NCI-H1105 treated with DMSO at 0.1 percent for 48 hours (cell line): Measurements from ENCODE around the gene MRM3.
"Not testable (repeated sequence)": the region's sequence is repeated elsewhere in the genome, so short reads cannot be mapped to it uniquely, and the experiment has no call there.

Experiments
- DNase-seq: peaks from one replicate; lab custom pipeline; 2025; lab: John Stamatoyannopoulos, UW

MRM3 gene

GRCh38 chr17:826778-827177, 44.6 kb downstream of the MRM3 start:
- DNase-seq, result no peak

DNA sequence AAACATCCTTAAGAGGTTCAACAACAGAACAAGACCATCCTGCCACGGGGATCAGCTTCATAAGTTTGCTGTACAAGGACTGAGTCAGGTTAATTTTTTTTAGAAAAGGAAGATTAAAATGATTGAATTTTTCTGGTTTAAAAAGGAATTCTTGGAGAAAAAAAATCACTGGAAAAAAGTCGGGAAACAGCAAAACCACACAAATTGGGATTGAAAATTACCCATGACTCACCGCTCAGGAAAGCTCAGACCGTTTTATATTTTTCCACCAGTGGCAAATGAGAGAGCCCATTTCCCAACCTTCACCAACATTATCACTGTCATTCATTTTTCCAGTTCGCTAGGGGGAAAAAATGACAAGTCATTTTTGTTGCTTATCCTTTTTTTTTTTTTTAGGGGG, 46.6 kb downstream of the MRM3 start:
- DNase-seq, result no peak

- not testable (repeated sequence) for DNase-seq
Measured at GRCh38 chr17:829614-830013, 47.5 kb downstream of the MRM3 start.

- no peak for DNase-seq
Measured at GRCh38 chr17:830381-830780, 48.2 kb downstream of the MRM3 start.

DNA sequence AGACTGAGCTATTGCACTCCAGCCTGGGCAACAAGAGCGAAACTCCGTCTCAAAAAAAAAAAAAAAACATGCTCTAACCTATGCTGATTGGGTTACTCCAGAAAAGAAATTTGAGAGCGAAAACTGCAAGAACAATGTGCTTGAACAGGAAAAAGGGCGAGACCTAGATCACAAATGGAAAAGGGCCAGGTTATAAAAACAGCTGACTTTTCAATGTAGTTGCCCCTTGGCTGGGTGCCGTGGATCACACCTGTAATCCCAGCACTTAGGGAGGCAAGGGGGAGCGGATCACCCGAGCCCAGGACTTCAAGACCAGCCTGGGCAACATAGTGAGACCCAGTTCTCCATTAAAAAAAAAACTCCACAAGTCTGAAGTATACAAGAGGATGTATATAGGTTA, 48.8 kb downstream of the MRM3 start:
- DNase-seq, result no peak

GRCh38 chr17:834136-834535, 52.0 kb downstream of the MRM3 start:
- no peak for DNase-seq

DNA sequence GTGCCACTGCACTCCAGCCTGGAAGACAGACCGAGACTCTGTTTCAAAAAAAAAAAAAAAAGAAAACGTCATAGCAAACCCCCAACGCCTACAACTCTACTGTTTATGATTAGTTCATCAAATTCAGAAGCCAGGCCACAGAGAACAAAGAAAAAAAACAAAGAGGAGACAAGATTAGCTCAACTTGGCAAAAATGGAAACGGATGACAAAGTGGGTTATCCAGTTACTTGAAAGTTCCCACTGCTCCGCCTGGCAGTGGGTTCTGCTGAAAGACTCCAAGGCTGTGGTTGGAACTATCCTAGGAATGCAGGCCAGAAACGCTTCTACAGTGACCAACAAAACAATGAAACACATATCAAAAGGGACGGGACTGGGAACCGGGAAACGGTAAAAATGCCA, 53.1 kb downstream of the MRM3 start:
- DNase-seq, result no peak

GRCh38 chr17:835721-836120, 53.6 kb downstream of the MRM3 start:
- DNase-seq, result not testable (repeated sequence)

DNA sequence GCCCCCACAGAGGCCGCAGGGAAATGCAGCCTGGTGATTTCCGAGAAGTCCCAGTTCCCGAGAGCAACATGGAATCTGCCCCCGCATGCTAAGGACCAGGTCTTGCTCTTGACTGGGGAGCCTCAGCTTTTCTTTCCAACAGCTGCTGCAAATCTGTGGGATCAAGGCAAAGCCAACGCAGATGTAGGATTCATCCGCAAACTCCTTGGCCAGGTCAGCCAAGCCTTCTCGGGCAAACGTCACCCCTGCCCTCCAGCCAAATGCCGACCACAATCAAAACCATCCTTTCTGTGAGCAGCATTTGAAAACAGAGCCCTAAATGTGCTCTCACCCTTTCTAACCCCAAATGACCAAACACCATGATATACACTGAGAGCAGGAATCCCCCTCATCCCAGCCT, 54.0 kb downstream of the MRM3 start:
- DNase-seq, result no peak

GRCh38 chr17:838486-838885, 56.3 kb downstream of the MRM3 start:
- no peak for DNase-seq

DNA sequence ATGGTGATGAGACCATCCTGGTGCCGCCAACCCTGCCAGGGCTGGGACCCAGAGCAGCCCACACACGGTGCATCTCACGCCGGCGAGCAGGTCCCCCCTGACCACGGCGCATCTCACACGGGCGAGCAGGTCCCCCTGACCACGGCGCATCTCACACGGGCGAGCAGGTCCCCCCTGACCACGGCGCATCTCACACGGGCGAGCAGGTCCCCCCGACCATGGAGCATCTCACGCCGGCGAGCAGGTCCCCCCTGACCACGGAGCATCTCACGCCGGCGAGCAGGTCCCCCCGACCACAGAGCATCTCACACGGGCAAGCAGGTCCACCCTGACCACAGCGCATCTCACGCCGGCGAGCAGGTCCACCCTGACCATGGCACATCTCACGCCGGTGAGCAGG, 59.2 kb downstream of the MRM3 start:
- no peak for DNase-seq
